Osteoblast (primary cell): ENCODE measurements around the gene CFAP57. TPM values are rescaled to one million over a fixed set of nuclear protein-coding genes. Genes with fewer than 3 reads are reported as not detected.

Source experiments
- DNase-seq: peaks from one replicate; pipeline ENCODE4 v3.0.0; 2011; ENCODE audit warnings: low spot score, mixed read lengths; ENCODE audit not compliant: insufficient read length; ENCODE audit errors: missing footprints
- H2AFZ ChIP-seq: 2 replicates; pipeline ENCODE4 v1.6.0; 2011; ENCODE audit warnings: mild to moderate bottlenecking, low read length
- H3K27ac ChIP-seq: 2 replicates; pipeline ENCODE4 v1.5.1; 2011; ENCODE audit warnings: mild to moderate bottlenecking, low read depth, low read length, moderate library complexity
- H3K27me3 ChIP-seq: 2 replicates; pipeline ENCODE4 v1.6.0; 2012; ENCODE audit warnings: mild to moderate bottlenecking, control low read depth, inconsistent platforms, low read length, moderate library complexity; ENCODE audit not compliant: insufficient read depth
- H3K36me3 ChIP-seq: 2 replicates; pipeline ENCODE4 v1.5.1; 2011; ENCODE audit warnings: mild to moderate bottlenecking, low read length, control low read depth, moderate library complexity; ENCODE audit not compliant: insufficient read depth
- H3K4me1 ChIP-seq: 2 replicates; pipeline ENCODE4 v1.5.1; 2011; ENCODE audit warnings: mild to moderate bottlenecking, low read length, control low read depth, moderate library complexity; ENCODE audit not compliant: insufficient read depth
- H3K4me2 ChIP-seq: 2 replicates; pipeline ENCODE4 v1.6.0; 2011; ENCODE audit warnings: mild to moderate bottlenecking, low read length; ENCODE audit not compliant: insufficient read depth
- H3K4me3 ChIP-seq: fragments of 200-600 bp; sonication (generic); 3 replicates; pipeline ENCODE4 v1.5.1; 2012; ENCODE audit warnings: mild to moderate bottlenecking, low read length, inconsistent platforms; ENCODE audit not compliant: insufficient read depth
- H3K79me2 ChIP-seq: 2 replicates; pipeline ENCODE4 v1.6.0; 2012; ENCODE audit warnings: mild to moderate bottlenecking, low read length, control low read depth, inconsistent platforms; ENCODE audit not compliant: insufficient read depth
- H3K9me3 ChIP-seq: 2 replicates; pipeline ENCODE4 v1.5.1; 2011; ENCODE audit warnings: low read depth, low read length, control low read depth
- H4K20me1 ChIP-seq: 2 replicates; pipeline ENCODE4 v1.6.0; 2012; ENCODE audit warnings: mild to moderate bottlenecking, low read length, control low read depth; ENCODE audit not compliant: insufficient read depth
- total RNA-seq: library from RNA; depleted of rRNA; stranded (reverse); fragments of >200 nt; gene quantifications from 2 replicates; pipeline ENCODE4 v1.2.3, GENCODE V29; 2012
- TF ChIP-seq, protein P1 (sequence below): IDR thresholded peaks from 2 replicates; pipeline ENCODE4 v1.5.1; 2011; ENCODE audit warnings: mild to moderate bottlenecking, low read depth, low read length, moderate library complexity; ENCODE audit errors: extremely low read depth

The CFAP57 gene
- total RNA-seq, 1 donor: under 0.01 TPM

DNA sequence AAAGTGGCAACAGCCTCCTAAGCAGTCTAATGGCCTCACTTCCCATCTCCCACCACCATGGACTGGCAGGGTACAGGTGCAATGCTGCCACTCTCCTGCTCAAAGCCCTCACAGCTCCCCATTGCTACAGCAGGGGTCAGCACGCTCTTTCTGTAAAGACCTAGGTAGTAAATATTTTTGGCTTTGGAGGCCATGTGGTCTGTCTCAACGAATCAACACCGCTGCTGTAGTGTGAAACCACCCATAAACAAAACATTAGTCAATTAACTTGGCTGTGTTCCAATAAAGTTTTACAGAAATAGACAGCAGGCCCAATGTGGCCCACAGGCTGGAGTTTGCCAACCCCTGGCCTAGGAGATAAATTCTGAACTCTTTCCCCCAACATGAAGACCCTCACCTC lies 53.0 kb downstream of the CFAP57 start:
- Histone ChIP-seq H3K4me2 (no peak overlapping the region), H3K79me2 (no peaks in the 10 kb centered on the region), H4K20me1 (no peaks in the 10 kb centered on the region), H3K4me1 (no peaks in the 10 kb centered on the region), H3K27ac (no peak overlapping the region), H3K4me3 (no peak overlapping the region), H2AFZ (no peak overlapping the region), H3K9me3 (no peaks in the 10 kb centered on the region), H3K27me3 (no peaks in the 10 kb centered on the region), H3K36me3 (no peaks in the 10 kb centered on the region)
- DNase-seq: no peak
- TF ChIP-seq, protein P1, sequence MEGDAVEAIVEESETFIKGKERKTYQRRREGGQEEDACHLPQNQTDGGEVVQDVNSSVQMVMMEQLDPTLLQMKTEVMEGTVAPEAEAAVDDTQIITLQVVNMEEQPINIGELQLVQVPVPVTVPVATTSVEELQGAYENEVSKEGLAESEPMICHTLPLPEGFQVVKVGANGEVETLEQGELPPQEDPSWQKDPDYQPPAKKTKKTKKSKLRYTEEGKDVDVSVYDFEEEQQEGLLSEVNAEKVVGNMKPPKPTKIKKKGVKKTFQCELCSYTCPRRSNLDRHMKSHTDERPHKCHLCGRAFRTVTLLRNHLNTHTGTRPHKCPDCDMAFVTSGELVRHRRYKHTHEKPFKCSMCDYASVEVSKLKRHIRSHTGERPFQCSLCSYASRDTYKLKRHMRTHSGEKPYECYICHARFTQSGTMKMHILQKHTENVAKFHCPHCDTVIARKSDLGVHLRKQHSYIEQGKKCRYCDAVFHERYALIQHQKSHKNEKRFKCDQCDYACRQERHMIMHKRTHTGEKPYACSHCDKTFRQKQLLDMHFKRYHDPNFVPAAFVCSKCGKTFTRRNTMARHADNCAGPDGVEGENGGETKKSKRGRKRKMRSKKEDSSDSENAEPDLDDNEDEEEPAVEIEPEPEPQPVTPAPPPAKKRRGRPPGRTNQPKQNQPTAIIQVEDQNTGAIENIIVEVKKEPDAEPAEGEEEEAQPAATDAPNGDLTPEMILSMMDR: no peak

DNA sequence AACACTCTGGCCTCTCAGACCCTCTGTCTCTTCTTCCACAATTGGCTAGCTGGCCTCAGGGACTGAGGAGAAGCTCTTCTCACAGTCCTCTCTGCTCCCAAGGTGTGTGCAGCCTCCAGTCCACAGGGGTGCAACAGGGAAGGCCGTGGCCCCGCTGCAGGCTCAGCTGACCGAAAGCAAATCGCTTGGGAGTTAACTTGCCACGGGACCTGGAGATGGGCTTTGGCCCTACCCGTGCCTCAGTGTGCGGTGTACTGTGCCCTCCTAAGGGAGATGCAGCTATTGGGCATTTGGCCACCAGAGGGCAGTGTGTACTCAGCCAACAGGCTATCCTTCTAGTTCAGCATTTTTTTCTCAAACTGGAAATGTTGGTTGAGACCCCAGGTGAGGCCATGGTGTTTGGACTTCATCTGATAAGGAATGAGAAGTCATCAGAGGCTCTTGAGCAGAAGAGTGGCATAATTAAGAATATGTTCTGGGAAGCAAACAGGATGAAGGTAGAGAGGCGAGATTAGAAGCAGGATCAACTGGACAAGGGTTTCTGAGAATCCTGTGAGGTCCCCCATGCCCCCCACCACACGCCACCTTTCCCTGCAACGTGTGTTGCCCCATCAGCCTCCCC lies 55.1 kb downstream of the CFAP57 start:
- no peak overlapping the region for H3K27ac ChIP-seq
- no peak overlapping the region for H3K4me2 ChIP-seq
- H4K20me1 ChIP-seq: no peaks in the 10 kb centered on the region
- DNase-seq: peak; percentile 94
- no peak overlapping the region for H2AFZ ChIP-seq
- no peak overlapping the region for H3K4me3 ChIP-seq
- H3K27me3 ChIP-seq: no peaks in the 10 kb centered on the region
- no peaks in the 10 kb centered on the region for H3K36me3 ChIP-seq
- H3K79me2 ChIP-seq: no peaks in the 10 kb centered on the region
- H3K9me3 ChIP-seq: no peaks in the 10 kb centered on the region
- peaks cover 6% of the 10 kb centered on the region for H3K4me1 ChIP-seq
- TF ChIP-seq, protein P1: peak; percentile 95

DNA sequence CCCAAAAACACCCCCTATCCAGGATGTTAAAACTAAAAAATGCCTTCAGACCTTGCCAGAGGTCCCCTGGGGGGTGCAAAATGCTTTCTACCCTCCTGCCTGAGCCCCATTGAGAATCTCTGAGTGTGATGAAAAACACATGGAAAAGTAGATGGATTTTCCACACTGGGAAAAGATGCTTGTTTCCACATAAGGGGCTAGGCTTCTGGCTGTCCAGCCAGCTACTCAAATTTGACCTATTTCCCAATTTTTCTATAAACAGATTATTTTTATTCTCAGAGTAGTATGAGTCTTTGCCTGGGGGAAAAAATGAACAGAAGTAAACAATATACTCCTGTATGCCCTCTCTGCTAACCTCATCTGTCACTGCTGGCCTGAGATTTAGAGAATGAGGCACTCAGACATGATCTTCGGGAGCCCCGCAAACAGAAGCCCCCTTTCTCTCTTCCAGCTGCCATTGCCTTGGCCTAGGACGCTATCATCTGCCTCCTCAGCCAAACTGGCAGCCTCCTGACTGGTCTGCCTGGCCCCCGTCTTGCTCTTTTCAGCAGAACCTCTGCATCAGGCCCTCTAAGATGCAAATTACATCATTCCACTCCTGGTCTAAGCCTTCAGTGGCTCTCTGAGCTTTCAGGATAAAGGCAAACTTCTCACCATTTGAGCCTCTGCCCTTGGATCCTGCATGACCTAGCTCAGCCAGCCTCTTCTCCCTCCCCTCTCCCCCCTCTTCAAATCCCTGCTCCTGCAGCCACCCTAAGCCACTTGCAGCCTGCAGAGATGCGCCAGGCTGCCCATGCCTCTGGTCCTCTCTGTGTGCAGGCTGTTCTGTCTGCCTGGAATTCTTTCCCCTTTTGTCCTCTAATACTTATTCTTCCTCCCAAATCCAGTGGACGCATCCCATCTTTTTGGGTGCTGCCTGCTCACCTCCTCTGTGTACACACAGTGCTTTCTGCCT lies 58.0 kb downstream of the CFAP57 start:
- DNase-seq: no peak
- Histone ChIP-seq H3K4me2 (no peak overlapping the region), H3K4me1 (peaks cover 11% of the 10 kb centered on the region), H3K27ac (no peak overlapping the region), H3K9me3 (no peaks in the 10 kb centered on the region), H2AFZ (peak overlapping the region; percentile 27), H3K4me3 (no peak overlapping the region), H3K36me3 (no peaks in the 10 kb centered on the region), H3K27me3 (no peaks in the 10 kb centered on the region), H4K20me1 (no peaks in the 10 kb centered on the region), H3K79me2 (no peaks in the 10 kb centered on the region)
- TF ChIP-seq, protein P1: no peak

DNA sequence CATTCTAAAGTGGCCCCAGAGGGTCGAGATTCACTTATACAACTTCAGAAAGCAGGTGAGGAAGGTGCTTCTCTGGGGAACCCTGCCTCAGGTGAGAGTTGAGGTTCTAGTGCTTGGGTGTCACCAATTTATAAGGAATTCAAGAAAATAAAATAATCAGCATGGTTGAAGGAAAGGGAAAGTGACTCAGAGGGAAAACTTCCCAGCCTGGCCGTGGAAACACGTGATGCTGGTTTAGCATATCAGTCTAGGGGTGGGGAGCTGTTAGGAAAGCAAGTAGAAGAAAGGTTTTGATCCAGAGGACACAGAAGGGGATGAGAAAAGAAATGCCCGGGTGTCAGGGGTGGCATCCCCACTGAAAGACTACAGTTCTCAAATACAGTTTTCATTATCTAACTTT lies 59.9 kb downstream of the CFAP57 start:
- H3K4me3 ChIP-seq: no peak overlapping the region
- TF ChIP-seq, protein P1: no peak

More for the DNA sequence above, 59.9 kb downstream of the CFAP57 start:
- H2AFZ ChIP-seq: peak overlapping the region; percentile 85
- no peaks in the 10 kb centered on the region for H3K36me3 ChIP-seq
- no peaks in the 10 kb centered on the region for H3K79me2 ChIP-seq
- H4K20me1 ChIP-seq: no peaks in the 10 kb centered on the region
- H3K4me1 ChIP-seq: peaks cover 11% of the 10 kb centered on the region
- H3K27ac ChIP-seq: peak overlapping the region; percentile 3
- no peaks in the 10 kb centered on the region for H3K9me3 ChIP-seq
- no peaks in the 10 kb centered on the region for H3K27me3 ChIP-seq
- DNase-seq: peak; percentile 91
- peak overlapping the region; percentile 34 for H3K4me2 ChIP-seq
